Stomach (tissue), 4 donors: Measurements from ENCODE around the gene CYP21A2.
"Not testable (repeated sequence)": the region's sequence is repeated elsewhere in the genome, so short reads cannot be mapped to it uniquely, and the experiment has no call there.

Source experiments
- CTCF ChIP-seq, 7 experiments: fragments of 450-650 bp in 4 of 7; fragments of 200-600 bp in 3 of 7; sonication (generic) in 3 of 7; IDR thresholded peaks; one replicate each; pipeline ENCODE4 v1.5.1; 2016 to 2019; ENCODE audit warnings: antibody characterized with exemption in 7 of 7, control low read depth in 2 of 7, mild to moderate bottlenecking in 1 of 7
- POLR2A ChIP-seq, 4 donors: fragments of 450-650 bp; IDR thresholded peaks; one replicate each; pipeline ENCODE4 v1.6.1; 2016; ENCODE audit warnings: antibody characterized with exemption in 4 of 4, control low read depth in 2 of 4, mild to moderate bottlenecking in 1 of 4, moderate library complexity in 1 of 4

- not testable (repeated sequence) for TF ChIP-seq CTCF, POLR2A (IDR thresholded peaks at IDR 0.05)
These were observed 663 bp downstream of the CYP21A2 start for GRCh38 chr6:32038878-32039277.
